HL-60 (cell line): ENCODE data around the gene PDE4A.

Experiments used
- SPI1 ChIP-seq: IDR thresholded peaks from 2 replicates; pipeline ENCODE4 v1.6.1; 2012; ENCODE audit warnings: low read depth, mild to moderate bottlenecking, borderline replicate concordance
- TF ChIP-seq, protein P1 (sequence below): IDR thresholded peaks from one replicate; pipeline ENCODE4 v1.5.1; 2011; ENCODE audit warnings: low read length, control low read depth, inconsistent platforms; ENCODE audit not compliant: insufficient read depth

- TF ChIP-seq, protein P1, sequence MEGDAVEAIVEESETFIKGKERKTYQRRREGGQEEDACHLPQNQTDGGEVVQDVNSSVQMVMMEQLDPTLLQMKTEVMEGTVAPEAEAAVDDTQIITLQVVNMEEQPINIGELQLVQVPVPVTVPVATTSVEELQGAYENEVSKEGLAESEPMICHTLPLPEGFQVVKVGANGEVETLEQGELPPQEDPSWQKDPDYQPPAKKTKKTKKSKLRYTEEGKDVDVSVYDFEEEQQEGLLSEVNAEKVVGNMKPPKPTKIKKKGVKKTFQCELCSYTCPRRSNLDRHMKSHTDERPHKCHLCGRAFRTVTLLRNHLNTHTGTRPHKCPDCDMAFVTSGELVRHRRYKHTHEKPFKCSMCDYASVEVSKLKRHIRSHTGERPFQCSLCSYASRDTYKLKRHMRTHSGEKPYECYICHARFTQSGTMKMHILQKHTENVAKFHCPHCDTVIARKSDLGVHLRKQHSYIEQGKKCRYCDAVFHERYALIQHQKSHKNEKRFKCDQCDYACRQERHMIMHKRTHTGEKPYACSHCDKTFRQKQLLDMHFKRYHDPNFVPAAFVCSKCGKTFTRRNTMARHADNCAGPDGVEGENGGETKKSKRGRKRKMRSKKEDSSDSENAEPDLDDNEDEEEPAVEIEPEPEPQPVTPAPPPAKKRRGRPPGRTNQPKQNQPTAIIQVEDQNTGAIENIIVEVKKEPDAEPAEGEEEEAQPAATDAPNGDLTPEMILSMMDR: no peak
- no peak for TF ChIP-seq SPI1
These were observed 2.5 kb downstream of the PDE4A start for GRCh38 chr19:10422846-10423245.
